NCI-H2227 treated with DMSO at 0.1 percent for 48 hours (cell line): ENCODE measurements around the gene TRPC3.
A peak's percentile ranks its signal among the peaks of the same experiment; 100 is the strongest.
"Not testable (repeated sequence)": the region's sequence is repeated elsewhere in the genome, so short reads cannot be mapped to it uniquely, and the experiment has no call there.

Experiments used
- DNase-seq: peaks from one replicate; lab custom pipeline; 2025; lab: John Stamatoyannopoulos, UW

The TRPC3 gene

DNA sequence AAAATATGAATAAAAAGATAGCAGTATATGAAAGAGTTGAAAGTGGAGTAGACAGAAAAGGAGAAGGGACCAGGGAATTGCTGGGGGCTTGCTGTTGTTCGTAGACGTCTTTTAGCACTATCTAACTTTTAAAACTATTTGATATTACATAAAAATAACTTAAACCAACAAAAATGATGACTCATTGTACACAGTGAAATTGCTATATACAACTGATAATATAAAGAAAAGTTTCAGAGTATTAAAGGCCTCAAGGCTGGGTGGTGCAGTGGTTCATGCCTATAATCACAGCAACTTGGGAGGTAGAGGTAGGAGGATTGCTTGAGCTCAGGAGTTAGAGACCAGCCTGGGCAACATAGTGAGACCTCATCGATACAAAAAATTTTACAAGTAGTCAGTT lies 5.2 kb downstream of the TRPC3 start:
- DNase-seq, result no peak

DNA sequence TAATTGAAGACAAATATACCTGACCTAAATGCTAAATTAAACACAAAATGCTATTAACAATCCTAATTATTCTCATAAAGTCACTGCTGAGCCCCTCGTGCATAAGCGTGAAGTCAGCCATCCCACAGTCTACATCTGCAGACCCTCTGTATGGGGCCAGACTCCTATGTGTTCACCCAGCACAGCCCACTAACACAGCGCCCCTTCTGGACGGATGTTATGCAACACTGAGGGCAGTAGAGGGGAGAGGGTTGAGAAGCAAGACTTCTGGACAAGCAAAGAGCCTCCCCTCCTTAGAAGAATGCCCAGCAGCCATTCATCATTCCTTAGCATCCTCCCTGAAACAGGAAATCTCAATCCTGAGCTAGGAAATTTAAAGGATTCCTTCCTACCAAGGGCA lies 7.9 kb downstream of the TRPC3 start:
- DNase-seq, result no peak

DNA sequence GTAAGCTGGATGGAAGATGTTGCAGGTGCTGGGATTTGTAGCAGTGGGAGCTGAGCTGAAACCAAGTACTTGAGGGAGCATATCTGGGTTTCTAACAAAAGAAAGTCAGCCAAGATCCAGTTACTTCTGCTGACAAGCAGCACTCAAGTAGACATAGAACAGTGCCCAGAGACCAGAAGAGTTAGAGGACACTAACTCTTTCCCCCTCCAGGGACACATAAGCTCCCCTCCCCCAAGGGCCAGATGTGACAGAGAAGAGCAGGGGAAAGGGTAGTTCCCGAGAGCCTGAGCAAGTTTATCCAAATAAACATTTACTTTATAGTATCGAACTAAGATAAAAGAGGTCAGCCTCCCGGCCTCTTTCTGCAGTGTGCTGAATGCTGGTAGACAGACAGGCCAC lies 12.2 kb downstream of the TRPC3 start:
- no peak for DNase-seq

- DNase-seq, result no peak
Observed at GRCh38 chr4:121938282-121939092, 13.4 kb downstream of the TRPC3 start.

DNA sequence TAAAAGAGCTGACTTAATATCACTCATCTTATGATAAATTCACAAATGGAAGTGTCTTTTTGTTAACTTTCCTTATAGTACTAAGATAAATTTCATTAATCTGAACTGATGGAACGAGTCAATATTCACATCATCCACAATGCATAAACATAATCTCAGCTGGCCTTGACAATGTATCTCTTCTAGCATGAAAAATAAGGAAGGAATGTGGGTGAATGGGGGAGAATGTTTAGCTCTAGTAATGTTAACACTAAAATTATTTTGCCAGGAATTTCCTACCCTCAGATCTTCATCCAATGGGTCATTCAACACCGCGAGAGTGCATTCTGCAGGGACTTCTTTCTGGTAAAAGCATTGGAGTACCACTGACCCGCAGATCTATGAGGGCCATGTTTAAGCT lies 15.8 kb downstream of the TRPC3 start:
- no peak for DNase-seq

DNA sequence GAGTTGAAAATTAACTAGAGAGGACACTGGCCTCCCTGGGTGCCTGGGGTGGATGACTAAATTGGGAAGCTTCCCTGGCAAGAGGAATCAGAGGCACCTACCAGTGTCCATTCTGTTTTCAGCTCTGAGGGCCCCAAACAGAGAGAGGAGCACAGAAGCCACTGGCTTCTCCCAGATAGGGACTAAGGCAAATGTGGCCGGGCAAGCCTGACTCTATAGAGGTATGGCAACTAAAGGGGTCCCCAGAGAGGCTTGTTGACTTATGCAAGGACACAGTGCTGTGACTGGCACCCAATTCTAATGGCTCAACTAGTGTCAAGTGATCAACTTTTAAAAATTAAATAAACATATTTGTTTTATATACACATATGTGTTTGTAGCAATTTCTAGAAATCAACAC lies 17.2 kb downstream of the TRPC3 start:
- no peak for DNase-seq

GRCh38 chr4:121932212-121932974 lies 19.5 kb downstream of the TRPC3 start:
- DNase-seq, result no peak

DNA sequence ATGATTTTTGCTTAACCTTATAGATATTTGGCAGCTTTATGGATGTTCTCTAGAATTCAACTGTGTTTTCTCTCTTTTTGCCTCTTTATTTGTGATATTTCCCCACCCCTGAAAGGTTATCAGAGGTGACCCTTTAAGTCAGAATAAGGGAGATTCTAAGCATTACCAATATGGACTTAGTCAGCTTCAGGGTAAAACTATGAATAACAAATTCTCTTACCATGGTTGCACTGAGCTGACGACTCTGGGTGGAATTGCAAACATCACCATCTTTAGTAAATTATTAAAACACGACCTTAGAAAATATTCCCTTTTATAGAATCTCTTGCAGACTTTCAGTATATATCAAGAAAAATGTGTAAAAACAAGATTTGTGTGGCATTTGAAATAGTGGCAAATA lies 21.6 kb downstream of the TRPC3 start:
- DNase-seq, result no peak

GRCh38 chr4:121927948-121928347 lies 23.9 kb downstream of the TRPC3 start:
- no peak for DNase-seq

- not testable (repeated sequence) for DNase-seq
Observed at GRCh38 chr4:121926490-121926889, 25.4 kb downstream of the TRPC3 start.

DNA sequence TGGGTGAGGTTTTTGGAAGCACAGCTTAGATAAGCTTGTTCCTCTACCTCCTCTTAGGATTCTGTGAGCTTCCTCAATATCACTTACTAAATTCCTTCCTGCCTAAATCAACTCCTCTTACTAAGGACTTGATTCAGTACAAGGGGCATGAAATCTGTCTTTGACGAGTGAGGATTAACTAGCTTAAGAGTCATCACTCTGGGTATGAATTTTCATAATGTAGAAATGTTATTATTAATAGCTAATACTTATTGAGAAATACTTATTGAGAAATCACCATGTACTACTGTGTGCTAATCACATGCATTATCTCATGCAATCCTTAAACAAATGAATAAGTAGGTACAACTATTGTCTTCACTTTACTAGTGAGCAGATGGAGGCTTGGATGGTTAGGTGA lies 28.6 kb downstream of the TRPC3 start:
- DNase-seq, result no peak

DNA sequence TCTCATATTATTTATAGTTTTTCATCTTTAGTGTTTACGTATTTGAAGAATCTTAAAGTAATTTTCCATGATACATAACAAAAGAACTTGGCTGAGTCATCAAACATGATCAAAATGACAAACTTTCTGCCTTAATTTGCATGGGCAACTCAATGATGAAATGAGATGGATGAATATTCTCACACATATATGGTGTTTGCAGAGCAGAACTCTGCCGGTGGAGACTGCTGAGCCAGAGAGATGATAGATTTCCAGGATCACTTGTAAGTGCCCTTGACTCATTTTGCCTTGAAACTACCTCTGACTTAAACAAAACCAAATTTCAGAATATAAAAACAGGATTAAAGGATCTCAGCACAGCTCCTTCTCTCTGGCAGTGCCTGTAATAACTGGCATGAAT lies 38.2 kb downstream of the TRPC3 start:
- DNase-seq, result no peak

GRCh38 chr4:121908346-121908745 lies 43.5 kb downstream of the TRPC3 start:
- no peak for DNase-seq

GRCh38 chr4:121900132-121900983 lies 51.5 kb downstream of the TRPC3 start:
- DNase-seq, result peak; percentile 3

GRCh38 chr4:121898150-121898549 lies 53.7 kb downstream of the TRPC3 start:
- no peak for DNase-seq

- no peak for DNase-seq
Observed at GRCh38 chr4:121888134-121888533, 63.7 kb downstream of the TRPC3 start.

DNA sequence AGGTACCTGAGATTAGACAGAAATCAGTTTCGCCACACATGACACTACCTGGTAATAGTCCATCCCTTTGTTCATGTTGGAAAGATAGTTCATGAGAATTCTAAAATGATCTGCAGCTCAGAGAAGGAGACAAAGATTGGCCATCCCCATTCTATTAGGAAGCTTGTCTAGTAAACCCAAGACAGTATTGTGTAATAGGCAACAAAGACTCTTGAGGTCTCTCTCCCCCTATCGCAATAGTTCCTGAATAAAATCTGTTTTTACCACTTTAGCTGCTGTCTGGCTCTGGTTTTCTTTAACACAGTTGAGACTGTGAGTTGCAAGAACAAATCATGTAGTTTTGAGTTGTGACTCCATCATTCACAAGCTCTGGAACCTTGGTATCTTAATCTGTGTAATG lies 66.7 kb downstream of the TRPC3 start:
- DNase-seq, result no peak

DNA sequence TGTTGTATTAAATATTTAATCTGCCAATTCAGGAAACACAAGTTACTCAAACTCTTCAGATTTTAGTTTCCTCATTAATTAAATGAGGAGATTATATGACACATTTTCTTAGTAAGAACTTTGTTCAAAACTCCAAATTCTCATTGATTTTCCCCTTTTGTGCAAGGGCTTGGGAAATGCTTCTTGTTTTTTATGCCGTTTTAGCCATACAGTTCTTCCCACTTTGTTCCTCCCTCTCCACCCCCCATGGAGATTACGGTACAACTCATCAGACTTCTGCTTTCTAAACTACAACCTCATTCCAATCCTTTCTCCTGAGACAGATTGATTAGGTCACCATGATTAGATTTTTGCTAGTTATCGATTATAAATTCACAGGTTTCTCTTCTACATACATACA lies 70.7 kb downstream of the TRPC3 start:
- DNase-seq, result no peak

DNA sequence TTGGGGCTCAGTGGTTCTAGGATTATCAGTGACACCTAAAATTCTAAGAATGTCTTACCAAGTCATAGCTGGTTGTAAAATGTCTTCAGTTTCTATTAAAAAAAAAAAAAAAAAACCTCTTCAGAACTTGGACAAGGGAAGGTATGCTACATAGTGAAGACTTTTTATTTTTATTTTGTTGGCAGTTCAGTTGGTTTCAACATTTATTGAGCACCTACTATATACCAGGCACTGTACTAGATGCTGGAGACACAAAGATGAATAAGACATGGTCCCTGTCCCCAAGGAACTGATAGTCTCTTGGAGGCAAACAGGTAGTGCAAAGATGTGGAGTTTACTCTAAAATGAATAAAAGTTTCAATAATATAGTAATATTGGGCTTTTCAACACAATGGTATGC lies 72.7 kb downstream of the TRPC3 start:
- DNase-seq, result no peak

- DNase-seq, result no peak
Observed at GRCh38 chr4:121877041-121877773, 74.7 kb downstream of the TRPC3 start.

DNA sequence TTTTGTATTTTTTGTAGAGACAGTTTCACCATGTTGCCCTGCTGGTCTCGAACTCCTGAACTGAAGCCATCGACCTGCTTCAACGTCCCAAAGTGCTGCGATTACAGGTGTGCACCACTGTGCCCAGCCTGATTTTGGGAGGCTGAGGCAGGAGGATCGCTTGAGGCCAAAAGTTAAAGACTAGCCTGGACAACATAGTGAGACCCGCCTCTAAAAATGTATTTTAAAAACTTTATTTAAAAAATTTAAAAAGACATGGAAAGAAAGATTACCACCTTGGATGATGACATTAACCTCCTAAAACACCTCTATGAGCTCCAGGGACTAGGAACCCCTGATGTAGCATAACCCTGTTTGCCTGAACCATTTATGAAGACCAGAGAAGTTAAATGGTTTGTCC lies 75.8 kb downstream of the TRPC3 start:
- no peak for DNase-seq

DNA sequence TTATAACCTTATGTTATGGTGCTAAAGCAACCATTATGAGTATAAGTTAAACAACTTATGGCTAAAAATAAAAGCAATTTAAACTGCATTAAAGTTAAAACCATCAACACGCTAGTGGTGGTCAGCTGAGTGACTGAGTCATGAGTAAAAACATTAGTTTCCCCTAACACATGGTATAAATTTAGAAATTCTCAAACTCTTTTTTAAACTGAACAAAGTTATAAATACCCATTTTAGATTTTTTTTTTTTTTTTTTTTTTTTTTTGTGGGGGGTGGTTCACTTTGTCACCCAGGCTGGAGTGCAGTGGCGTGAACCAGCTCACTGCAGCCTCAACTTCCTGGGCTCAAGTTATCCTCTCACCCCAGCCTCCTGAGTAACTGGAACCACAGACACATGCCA lies 76.2 kb downstream of the TRPC3 start:
- no peak for DNase-seq
